ENCODE measurements around the gene CCBE1.
"Not testable (repeated sequence)": the region's sequence is repeated elsewhere in the genome, so short reads cannot be mapped to it uniquely, and the experiment has no call there.

The CCBE1 gene

DNA sequence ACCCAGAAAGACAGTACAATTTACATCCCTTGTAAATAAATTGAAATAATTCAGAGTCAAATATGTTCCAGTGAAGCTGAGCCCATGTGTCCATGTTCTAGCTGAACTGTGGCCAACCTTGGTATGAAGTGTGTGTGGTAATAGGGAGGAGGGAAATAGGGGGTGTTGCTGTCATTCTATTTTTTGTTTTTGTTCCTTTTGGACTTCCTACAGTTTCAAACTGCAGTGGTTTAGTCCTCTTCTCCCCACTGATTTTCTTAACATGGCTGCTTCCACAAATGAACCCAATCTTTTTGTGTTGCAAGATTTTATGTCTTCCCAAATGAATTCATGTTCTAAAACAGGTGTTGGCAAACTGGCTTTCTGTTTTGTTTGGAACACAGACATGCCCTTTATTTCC is 156.9 kb downstream of the CCBE1 start:
- DNase-seq (ENCODE audit: low read depth in 2 of 2): no peak

DNA sequence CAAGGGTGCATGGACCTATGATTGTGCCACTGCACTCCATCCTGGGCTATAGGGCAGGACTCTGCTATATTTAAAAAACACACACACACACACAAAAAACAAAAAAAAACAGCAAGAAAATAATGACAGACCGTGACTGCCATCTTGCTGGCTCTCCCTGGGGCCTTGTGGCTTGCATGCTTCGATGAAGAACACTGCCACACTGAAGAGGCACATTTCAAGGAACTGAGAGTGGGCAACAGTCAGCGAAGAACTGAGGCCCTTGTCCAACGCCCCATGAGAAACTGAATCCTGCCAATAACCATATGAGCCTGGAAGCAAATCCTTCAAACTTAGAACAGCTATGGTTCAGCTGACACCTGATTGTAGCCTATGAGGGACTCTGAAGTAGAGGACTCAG is 158.1 kb downstream of the CCBE1 start:
- DNase-seq (ENCODE audit: low read depth in 2 of 2): no peak

DNA sequence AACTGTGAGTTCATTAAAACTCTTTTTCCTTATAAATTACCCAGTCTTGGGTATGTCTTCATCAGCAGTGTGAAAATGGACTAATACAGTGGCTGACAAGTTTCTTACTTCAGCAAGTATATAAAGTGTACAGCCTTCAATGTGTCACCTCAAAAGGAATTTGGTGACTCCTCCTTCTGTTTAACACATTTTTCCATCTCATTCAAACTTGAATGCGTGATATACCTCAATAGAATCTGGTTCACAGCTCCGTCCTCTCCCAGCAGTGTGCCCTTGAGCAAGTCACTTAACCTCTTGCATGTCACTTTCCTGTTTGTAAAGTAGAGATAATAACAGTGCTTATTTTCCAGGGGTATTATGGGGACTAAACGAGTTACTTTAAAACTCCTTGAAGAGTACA is 159.6 kb downstream of the CCBE1 start:
- DNase-seq (ENCODE audit: low read depth in 2 of 2): no peak

DNA sequence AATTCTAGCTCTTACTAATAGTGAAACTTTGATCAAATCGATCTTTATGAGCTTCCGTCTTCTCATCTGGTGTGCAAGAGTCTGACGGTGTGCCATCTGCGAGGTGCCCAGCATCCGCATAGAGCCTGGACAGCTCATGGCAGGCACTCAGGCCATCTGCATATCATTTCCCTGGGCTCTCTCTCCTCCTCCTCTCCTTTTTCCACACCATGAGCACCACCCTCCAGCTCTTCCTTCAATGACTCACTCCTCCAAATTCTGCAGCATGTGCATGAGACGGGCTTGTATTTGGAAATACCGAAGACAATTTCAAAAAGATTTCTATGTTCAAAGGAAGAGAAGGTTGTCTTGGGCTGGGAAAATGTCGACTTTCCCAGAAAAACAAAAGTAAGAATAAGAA is 161.1 kb downstream of the CCBE1 start:
- DNase-seq (ENCODE audit: low read depth in 2 of 2): no peak

DNA sequence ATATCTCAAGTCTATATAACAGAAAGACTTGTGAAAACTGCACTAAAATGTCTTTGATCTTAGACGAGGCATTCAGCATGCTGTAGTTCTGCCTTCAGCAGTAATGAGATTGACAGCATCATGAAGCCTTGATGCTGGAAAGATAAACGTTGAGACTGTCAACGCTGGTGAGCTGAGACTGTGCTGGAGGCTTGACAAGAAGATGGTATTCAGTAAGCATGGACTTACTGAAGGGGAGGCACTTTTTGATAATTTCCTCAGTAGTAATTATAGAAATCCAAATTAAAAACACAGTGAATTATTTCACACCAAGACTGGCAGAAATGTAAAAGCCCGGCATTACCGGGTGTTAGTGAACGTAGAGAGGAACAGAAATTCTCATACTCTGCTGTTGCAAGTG is 162.2 kb downstream of the CCBE1 start:
- DNase-seq (ENCODE audit: low read depth in 2 of 2): no peak

DNA sequence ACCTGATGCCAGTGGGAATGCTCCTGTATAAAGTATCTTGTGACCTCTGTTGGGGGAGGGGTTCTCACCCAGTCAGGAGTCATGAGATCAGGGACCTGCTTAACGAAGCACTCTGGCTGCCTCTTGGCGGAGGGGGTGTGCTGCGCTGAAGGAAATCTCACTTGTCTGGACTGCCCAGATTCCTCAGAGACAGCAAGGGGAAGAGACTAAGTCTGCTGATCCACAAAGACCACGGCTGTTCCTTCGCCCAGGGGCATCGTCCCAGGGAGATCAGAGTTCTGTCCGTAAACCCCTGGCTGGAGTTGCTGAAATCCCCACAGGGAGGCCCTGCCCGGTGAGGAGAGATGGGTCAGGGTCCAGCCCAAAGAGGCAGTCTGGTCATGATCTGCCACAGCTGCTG is 168.4 kb downstream of the CCBE1 start:
- no peak for DNase-seq (ENCODE audit: low read depth in 2 of 2)

DNA sequence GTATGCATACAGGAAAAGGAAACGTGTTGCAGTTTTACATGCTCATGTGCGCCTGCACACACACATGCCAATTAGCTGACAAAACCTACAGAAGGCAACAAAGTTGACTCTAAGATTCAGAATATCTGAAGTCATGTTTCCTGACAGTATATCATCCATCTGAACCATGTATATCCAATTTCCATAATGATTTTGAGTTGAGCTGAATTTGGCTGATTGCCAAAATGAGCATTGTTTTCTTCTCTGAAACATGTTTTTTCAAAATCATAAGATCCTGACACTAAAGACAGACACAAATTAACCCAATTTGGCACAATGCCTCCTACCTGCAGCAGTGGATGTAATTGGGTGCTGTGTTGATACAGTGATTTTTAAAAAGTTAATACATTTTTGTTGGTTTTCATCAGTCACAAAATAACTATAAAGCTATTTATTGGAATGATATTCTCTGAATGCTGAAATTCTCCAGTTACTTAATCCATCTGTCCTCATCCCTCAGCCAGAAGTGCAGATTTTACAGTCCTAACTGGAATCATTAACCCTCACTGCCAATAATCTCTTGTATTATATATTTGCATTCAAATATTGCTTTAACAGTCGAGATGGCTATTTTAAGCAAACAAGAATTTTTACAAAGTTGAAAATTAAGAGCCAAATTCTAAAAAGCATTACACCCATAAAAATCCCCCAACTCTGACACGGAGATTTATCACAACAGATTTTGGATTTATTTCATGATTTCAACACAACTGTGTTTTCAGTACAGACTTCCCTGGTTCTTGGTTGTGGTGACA is 176.5 kb downstream of the CCBE1 start:
- no peak for DNase-seq (ENCODE audit: low read depth in 2 of 2)

DNA sequence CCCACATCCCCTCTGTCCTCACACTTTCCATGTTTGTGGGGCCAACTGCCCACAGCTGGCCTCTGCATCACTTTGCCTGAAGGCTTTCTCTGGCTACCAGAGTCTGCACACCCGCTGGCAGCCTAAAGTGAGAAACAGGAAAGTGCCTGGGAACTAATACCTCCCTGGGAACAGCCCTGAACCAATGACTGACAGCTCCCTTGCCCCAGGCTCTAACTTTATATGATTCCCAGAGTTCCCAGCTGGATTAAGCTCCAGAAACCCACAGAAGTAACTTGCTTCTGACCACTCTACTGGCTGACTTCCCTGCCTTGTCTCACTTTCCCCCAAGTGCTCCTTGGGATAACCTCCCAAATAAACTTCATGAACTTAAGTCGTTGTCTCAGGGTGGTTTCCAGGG is 178.5 kb downstream of the CCBE1 start:
- no peak for DNase-seq (ENCODE audit: low read depth in 2 of 2)

DNA sequence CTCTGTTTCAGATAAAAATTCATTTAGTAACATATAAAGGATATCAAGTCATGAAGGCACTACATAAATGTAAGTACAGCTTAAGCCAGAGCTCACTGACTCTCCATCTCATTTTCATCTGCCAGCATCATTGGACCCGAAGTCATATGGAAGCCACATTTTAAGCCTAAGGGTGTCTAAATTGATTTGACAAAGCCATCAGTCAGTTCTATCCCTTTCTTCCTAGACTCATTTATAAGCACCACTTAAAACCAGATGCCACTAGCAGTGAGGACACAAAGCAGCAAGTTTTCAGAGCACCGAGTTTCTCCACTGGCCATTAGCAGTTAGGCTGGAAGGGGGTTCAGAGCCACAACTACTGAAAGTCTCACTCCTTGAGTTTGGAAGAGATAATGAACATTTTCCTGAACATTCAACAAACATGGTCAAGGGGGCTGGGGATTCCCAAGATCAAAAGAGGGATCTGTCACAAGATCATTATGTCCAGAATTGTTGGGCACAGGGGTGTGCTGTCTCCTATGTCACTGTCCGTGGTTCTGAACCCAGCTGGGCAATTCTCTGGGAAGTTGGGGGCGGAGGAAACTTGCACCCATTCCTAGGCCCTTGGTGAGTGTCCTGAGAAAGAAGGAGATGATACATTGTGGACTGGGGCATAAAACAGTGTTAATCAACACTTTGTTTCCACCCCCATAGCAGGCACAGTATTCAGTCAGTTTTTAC is 179.6 kb downstream of the CCBE1 start:
- DNase-seq (ENCODE audit: low read depth in 2 of 2): no peak

DNA sequence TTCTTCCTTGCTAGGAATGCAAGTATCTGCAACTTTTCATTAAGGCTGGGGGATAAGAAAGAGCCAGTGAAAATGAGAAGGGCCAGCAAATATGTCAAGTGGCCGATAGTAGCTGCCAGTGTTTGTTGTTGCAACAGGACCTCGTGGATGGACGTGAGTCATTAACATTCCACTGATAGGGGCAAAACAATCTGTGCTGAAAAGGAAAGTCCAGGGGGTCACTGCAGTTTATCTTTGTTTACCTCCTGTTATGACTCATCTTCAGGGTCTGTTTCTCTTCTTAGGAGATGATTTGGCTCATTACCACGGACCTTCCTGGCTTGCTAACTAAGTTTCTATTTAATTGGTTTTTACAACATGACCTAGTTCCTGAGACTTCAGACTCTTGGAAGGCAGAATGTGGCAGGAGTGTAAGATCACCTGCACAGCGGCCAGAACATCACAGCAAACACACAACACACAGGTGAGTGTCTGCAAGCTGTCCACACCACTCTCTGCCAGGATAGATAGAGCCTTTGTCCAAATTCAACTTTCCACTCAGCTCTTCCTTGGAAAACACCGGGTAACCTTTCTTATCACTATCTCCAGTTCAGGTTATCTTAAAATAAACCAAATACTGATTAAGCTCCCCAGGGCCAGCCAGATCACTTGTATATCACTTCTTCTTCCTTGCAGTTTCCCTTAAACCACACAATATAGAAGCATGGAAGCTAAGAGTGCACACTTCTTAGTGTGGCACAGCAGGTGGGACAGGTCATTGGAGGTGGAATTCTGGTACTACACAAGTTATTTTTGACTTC is 180.7 kb downstream of the CCBE1 start:
- DNase-seq (ENCODE audit: low read depth in 2 of 2): no peak

DNA sequence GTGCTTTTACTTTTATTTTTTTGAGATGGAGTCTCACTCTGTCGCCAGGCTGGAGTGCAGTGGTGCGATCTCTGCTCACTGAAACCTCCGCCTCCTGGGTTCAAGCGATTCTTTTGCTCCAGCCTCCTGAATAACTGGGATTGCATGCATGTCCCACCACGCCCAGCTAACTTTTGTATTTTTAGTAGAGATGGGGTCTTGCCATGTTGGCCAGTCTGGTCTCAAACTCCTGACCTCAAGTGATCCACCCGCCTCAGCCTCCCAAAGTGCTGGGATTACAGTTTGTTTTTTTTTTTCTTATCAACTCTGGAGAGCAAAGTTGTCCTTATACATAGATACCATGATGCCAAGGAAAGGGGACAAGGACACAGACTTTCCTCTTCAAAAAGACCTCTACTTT is 181.3 kb downstream of the CCBE1 start:
- DNase-seq (ENCODE audit: low read depth in 2 of 2): not testable (repeated sequence)

DNA sequence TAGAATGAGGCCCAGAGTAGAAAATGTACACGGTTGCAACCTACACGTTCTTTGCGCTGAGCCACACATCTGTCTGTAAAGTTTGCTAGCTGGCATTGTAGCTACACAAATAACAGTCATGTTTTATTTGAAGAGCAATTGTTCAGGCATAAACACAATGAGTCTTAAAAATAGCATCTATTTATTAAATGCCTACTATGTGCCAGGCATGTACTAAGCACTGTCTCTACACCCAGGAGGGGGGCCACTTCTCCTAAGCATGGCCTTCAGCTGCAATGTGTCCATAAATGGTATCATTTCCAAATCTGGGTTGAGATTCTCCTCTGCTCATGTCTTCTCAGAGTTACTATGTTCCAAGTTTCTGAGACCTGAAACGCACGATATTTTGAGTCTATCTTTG is 182.1 kb downstream of the CCBE1 start:
- DNase-seq (ENCODE audit: low read depth in 2 of 2): no peak

DNA sequence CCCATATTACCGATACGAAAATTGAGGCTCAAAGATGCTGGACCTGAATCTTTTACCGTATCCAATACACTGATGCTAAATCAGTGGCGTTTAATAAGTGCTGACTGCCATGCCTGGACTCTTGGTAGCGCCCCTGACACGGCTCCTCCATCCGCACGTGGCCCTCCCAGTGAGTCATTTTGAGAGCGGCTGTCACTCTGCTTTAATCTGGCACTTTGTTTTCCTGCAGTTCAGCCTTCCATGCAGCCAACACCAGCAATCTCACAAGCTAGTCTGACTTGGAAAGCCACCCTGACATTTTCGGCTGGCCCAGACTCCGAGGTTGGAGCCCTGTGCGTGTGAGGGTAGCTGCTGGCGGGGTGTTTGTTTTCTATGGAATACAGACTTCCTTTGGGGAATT is 183.0 kb downstream of the CCBE1 start:
- peak; percentile 46 to 51 for DNase-seq (ENCODE audit: low read depth in 2 of 2)

DNA sequence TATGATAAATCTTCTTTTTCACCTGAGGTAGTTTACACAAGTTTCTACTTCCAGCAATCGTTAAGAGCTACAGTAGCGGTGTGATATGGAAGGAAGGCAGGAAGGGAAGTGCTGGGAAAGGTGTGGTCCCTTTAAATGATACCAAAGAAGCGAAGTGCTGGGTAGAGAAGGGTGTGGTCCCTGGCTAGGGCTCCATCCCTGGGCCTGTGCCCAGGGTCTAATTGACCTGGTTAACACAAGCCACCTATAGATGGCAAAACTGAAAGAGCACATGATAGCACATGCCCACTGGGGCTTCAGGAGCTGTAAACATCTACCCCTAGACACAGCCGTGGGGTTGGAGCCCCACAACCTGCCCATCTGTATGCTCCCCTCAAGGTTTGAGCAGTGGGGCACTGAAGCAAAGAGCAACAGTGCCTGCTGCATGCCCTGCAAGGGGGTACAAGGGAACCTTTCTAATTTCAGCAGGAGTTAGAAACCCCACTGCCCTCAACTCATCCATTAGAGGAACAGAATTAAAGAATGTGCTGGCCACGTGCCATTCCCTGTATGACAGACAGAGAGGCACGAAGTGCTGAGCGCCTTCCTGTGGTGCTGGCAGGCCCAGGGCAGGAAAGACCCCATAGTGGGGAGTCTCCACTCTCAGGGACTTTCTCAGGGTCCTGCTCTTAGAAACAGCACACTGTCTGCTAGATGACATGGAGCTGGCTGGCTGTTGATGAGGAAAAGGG is 185.0 kb downstream of the CCBE1 start:
- no peak for DNase-seq (ENCODE audit: low read depth in 2 of 2)

DNA sequence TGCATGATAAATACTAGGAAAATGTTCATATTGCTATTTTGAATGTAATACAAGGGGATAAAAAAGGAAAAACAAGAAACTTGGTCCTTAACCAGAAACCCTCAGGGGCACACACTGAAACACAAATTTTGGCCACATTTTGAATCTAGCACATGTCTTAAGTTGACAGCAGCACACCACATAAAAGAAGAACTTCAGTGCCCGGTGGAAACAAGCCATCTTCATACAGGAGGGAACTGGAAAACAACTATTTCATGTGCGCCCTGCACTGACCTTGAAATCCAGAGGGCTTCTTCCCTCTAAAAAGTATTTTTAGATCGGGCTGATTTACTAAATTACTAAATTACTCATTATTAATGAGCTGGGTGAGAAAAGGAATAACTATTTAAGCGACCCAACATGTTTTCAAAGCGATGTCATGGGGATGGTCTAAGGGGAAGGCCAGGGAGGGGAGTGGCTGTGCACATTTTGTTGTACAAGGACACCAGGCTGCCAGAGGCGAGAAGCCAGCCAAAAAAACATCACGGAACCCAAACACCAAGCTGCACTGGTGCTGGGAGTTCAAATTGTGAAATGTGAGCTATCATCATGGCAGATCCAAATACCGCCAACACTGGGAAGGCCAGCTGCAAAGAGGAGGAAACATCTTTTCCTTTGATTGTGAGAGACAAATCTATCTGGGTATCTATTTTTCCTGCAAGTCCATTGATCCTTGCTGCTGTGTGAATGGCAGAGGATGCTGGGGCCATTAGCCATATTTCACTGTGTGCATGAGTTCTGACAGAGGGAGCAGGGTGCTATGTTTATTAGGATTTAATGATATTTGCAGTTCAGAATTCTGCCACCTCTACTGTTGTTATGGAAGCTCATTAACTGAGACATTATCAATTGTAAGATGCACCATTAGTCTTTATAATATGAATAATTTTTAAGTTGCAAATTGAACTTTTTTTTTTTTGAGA is 187.5 kb downstream of the CCBE1 start:
- no peak for DNase-seq (ENCODE audit: low read depth in 2 of 2)

DNA sequence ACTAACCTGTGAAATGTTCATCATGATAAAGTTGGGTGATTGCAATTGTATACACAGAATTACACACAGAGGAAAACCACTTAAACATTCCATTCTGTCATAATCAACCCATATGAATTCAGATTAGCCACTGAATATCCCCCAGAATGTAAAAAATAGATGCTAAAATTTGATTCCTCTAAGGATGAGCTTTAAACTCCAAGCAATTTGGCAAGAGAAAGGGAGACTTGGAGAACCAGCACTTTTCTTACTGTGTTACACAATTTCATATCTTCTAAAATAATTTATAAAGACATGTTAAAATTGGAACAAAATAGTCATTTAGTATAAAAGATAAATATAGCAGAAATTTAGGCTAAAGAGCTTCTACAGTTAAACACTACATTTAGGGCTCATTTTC is 191.9 kb downstream of the CCBE1 start:
- DNase-seq (ENCODE audit: low read depth in 2 of 2): no peak

DNA sequence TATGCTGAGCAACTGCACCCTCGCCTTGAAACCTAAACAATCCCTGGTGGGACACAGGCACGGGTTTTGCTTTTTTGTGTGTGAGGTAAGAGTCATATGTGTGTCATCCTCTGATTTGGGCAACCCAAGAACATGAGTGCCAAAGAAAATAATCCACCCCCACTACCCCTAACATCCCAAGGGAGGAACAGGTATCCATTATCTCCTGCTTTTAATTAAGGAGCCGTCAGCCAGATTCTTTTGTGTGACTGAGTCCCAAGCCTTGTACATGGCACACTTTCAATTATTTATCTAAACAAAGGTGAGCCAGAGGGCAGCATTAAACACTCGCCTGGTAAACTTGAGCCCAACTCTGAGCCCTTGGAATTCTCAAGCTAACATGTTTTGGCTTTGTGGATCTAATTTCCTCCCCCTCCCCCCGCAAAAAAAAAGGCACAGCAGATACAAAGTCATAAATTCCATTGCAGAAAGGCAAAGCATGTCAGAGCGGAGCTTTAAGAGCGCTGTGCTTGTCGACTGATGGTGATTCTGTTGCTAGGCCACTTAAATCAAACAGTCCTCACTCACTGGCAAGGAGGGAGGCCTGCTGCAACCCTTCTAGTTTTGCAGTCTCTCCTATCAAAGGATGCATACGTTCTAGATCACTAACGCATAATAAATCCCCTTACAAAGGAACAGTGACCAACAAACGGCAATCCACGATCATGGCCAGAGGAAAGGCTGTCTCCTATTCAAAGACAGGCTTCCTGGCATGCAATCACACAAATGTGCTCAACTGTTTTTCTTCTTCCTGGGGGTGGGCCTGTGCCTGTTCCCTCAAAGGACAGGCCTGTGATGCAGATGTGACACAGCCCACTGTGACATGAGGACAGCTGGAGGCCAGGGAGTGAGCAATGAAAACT is 194.7 kb downstream of the CCBE1 start:
- DNase-seq (ENCODE audit: low read depth in 2 of 2): peak; percentile 87 to 88

DNA sequence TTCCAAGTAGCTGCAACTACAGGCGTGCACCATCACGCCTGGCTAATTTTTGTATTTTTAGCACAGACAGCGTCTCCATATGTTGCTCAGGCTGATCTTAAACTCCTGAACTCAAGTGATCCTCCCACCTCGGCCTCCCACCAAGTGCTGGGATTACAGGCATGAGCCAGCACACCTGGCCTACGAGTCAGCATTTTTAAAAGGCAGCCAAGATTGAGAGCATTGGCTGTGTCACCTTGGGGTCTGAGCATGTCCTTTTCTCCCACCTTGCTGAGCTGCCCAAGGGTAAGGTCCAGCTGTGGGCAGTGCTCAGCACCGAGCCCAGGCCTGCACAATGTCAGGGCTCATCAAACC is 195.3 kb downstream of the CCBE1 start:
- DNase-seq (ENCODE audit: low read depth in 2 of 2): no peak

DNA sequence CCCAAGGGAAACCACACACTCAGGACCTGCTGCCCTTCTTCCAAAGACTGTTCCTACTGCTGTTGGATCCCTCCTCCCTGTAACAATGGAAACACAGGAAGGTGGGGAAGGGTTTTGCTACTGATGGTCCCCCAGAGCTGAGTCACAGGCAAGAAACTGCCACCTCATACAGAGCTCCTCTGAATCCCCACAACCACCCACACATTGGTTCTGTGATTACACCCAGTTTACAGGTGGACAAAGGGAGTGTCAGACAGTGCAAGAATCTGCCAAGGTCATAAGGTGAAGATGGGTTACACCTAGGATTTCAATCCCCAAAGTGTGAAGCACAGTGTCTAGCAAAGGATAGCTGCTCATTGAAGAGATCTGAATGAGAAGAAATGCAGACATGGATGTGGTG is 196.5 kb downstream of the CCBE1 start:
- no peak for DNase-seq (ENCODE audit: low read depth in 2 of 2)

All from fibroblast of skin of left quadriceps (primary cell).